CD14-positive monocyte (primary cell): ENCODE results near the gene CITED1. TPM values are rescaled to one million over a fixed set of nuclear protein-coding genes. Genes with fewer than 3 reads are reported as not detected.

Experiments
- DNase-seq, 3 donors: peaks; one replicate each; pipeline ENCODE4 v3.0.0-alpha.2; 2011 to 2022
- H2AFZ ChIP-seq: 2 replicates; pipeline ENCODE4 v1.6.0; 2012; ENCODE audit warnings: mild to moderate bottlenecking, low read depth, low read length, inconsistent platforms; ENCODE audit not compliant: insufficient read depth, poor library complexity, severe bottlenecking
- H3K27ac ChIP-seq, 2 donors: 1 replicate in 1 of 2; 2 replicates in 1 of 2; pipeline ENCODE4 v1.5.1; 2012 to 2013; ENCODE audit warnings: low read length in 2 of 2, control low read depth in 1 of 2, inconsistent platforms in 1 of 2, low read depth in 1 of 2, mild to moderate bottlenecking in 1 of 2
- H3K27me3 ChIP-seq, 2 donors: one replicate each; pipeline versions ENCODE4 v1.6.0 to v1.6.1; 2011 to 2013; ENCODE audit warnings: low read length in 2 of 2; ENCODE audit not compliant: control insufficient read depth in 2 of 2, insufficient read depth in 2 of 2
- H3K36me3 ChIP-seq, 2 donors: replicated peaks in 1 of 2; 1 replicate in 1 of 2; 2 replicates in 1 of 2; pipeline versions ENCODE4 v1.5.1 to v1.6.1; 2012 to 2013; ENCODE audit warnings: low read length in 2 of 2, control low read depth in 1 of 2, inconsistent platforms in 1 of 2, mild to moderate bottlenecking in 1 of 2; ENCODE audit not compliant: insufficient read depth in 2 of 2, control insufficient read depth in 1 of 2
- H3K4me1 ChIP-seq, 2 donors: 1 replicate in 1 of 2; 2 replicates in 1 of 2; pipeline versions ENCODE4 v1.5.1 to v1.6.1; 2012 to 2013; ENCODE audit warnings: low read length in 2 of 2, control low read depth in 1 of 2, inconsistent platforms in 1 of 2, mild to moderate bottlenecking in 1 of 2, moderate library complexity in 1 of 2; ENCODE audit not compliant: insufficient read depth in 2 of 2, control insufficient read depth in 1 of 2
- H3K4me2 ChIP-seq: replicated peaks from 2 replicates; pipeline ENCODE3; 2012; ENCODE audit warnings: low read length, moderate library complexity, mild to moderate bottlenecking; ENCODE audit not compliant: poor library complexity, severe bottlenecking; ENCODE audit errors: extremely low read depth
- H3K4me3 ChIP-seq, 3 experiments: fragments of 200-600 bp in 1 of 3; sonication (generic) in 1 of 3; replicated peaks in 1 of 3; 1 replicate in 2 of 3; 2 replicates in 1 of 3; pipeline ENCODE4 v1.5.1; 2011 to 2013; ENCODE audit warnings: low read length in 3 of 3, mild to moderate bottlenecking in 3 of 3, control low read depth in 2 of 3, low read depth in 2 of 3, inconsistent platforms in 1 of 3, moderate library complexity in 1 of 3
- H3K79me2 ChIP-seq: 2 replicates; pipeline ENCODE4 v1.6.0; 2012; ENCODE audit warnings: mild to moderate bottlenecking, control low read depth, inconsistent platforms, low read length, moderate library complexity; ENCODE audit not compliant: insufficient read depth
- H3K9ac ChIP-seq: 2 replicates; pipeline ENCODE4 v1.6.0; 2017; ENCODE audit warnings: low read length, mild to moderate bottlenecking; ENCODE audit not compliant: insufficient read depth, poor library complexity, severe bottlenecking
- H3K9me3 ChIP-seq, 2 donors: replicated peaks in 1 of 2; 1 replicate in 1 of 2; 2 replicates in 1 of 2; pipeline versions ENCODE4 v1.5.1 to v1.6.1; 2012 to 2013; ENCODE audit warnings: low read length in 2 of 2, control low read depth in 1 of 2; ENCODE audit not compliant: control insufficient read depth in 1 of 2, insufficient read depth in 1 of 2
- H4K20me1 ChIP-seq: 2 replicates; pipeline ENCODE4 v1.6.0; 2012; ENCODE audit warnings: mild to moderate bottlenecking, low read length, control low read depth, moderate library complexity; ENCODE audit not compliant: insufficient read depth
- H3K27ac Mint-ChIP-seq, 7 donors: one replicate each; pipeline ENCODE4 v1.8.0; 2020; ENCODE audit warnings: mild to moderate bottlenecking in 7 of 7, mixed read lengths in 7 of 7, moderate library complexity in 6 of 7, inconsistent platforms in 2 of 7
- H3K27me3 Mint-ChIP-seq, 3 donors: one replicate each; pipeline ENCODE4 v1.8.0; 2021 to 2022; ENCODE audit warnings: low read depth in 3 of 3, mild to moderate bottlenecking in 3 of 3, mixed read lengths in 3 of 3, moderate library complexity in 3 of 3, inconsistent platforms in 1 of 3
- H3K36me3 Mint-ChIP-seq, 2 donors: one replicate each; pipeline ENCODE4 v1.8.0; 2020; ENCODE audit warnings: mixed read lengths in 2 of 2, inconsistent platforms in 1 of 2, mild to moderate bottlenecking in 1 of 2
- H3K4me1 Mint-ChIP-seq: one replicate; pipeline ENCODE4 v1.8.0; 2020; ENCODE audit warnings: mild to moderate bottlenecking, mixed read lengths
- H3K4me3 Mint-ChIP-seq, 2 donors: one replicate each; pipeline ENCODE4 v1.8.0; 2020; ENCODE audit warnings: mild to moderate bottlenecking in 2 of 2, mixed read lengths in 2 of 2, moderate library complexity in 1 of 2
- H3K9me3 Mint-ChIP-seq, 7 donors: one replicate each; pipeline ENCODE4 v1.8.0; 2020 to 2022; ENCODE audit warnings: mixed read lengths in 7 of 7, mild to moderate bottlenecking in 6 of 7, moderate library complexity in 6 of 7, inconsistent platforms in 2 of 7
- CTCF ChIP-seq: fragments of 200-600 bp; IDR thresholded peaks from one replicate; pipeline ENCODE4 v1.8.0; 2022; ENCODE audit warnings: antibody characterized with exemption, mild to moderate bottlenecking
- WGBS: methylation state at CpG from one replicate; pipeline ENCODE4 v1.1.5; 2013; ENCODE audit warnings: missing lambda C conversion rate; ENCODE audit not compliant: insufficient coverage; 5-methylcytosine and 5-hydroxymethylcytosine counted together
- intact Hi-C, 2 donors: fragments of 100-400 bp; cut with micrococcal nuclease; formaldehyde crosslinking; loops; one replicate each; pipeline versions ENCODE4 v1.15.0 to v1.15.1; 2023
- polyA plus RNA-seq, 3 donors: library from polyadenylated mRNA; depleted of rRNA in 1 of 3; unstranded in 2 of 3; stranded (reverse) in 1 of 3; fragments of 300-500 nt in 2 of 3; fragments of >200 nt in 1 of 3; fragmentation: Illumina TruSeq in 2 of 3; gene quantifications; 1 replicate in 2 of 3; 2 replicates in 1 of 3; pipeline ENCODE4 v1.2.3, GENCODE V29; 2012 to 2021

The CITED1 gene
- polyA plus RNA-seq, 3 donors: 0.36 TPM; not detected in 2

GRCh38 chrX:72306085-72306801 lies 529 bp upstream of the CITED1 start:
- H3K27me3 Mint-ChIP-seq: peaks cover 63 to 85% (median 84%) of the 10 kb centered on the region in 3 donors
- intact Hi-C loops: no loop called here
- no peak for DNase-seq

GRCh38 chrX:72304877-72305276 lies 837 bp downstream of the CITED1 start:
- Histone ChIP-seq H3K9me3 (peaks cover 0 to 38% of the 10 kb centered on the region in 2 donors), H4K20me1 (no peaks in the 10 kb centered on the region), H3K27ac (no peak overlapping the region), H3K4me3 (peak overlapping the region in 1 of 3 experiments; percentile 69), H3K4me1 (peaks cover 38 to 42% of the 10 kb centered on the region in 2 donors), H3K9ac (no peak overlapping the region), H3K4me2 (peak overlapping the region; percentile 56), H2AFZ (peak overlapping the region; percentile 46), H3K36me3 (no peaks in the 10 kb centered on the region), H3K27me3 (peaks cover 68 to 82% of the 10 kb centered on the region in 2 donors), H3K79me2 (no peaks in the 10 kb centered on the region)
- peaks cover 6 to 10% of the 10 kb centered on the region in 2 donors for H3K36me3 Mint-ChIP-seq
- intact Hi-C loops: no loop called here
- TF ChIP-seq CTCF: no peak
- H3K9me3 Mint-ChIP-seq: peaks cover 0 to 16% (median 10%) of the 10 kb centered on the region in 7 donors
- H3K27ac Mint-ChIP-seq: no peak overlapping the region
- DNase-seq: no peak
- peaks cover 61 to 91% (median 87%) of the 10 kb centered on the region in 3 donors for H3K27me3 Mint-ChIP-seq
- 0% methylated on average over 1 of the region's 26 CpGs for WGBS
- H3K4me1 Mint-ChIP-seq: peaks cover 46% of the 10 kb centered on the region
- peak overlapping the region; percentile 84 to 91 for H3K4me3 Mint-ChIP-seq

More at GRCh38 chrX:72306085-72306801, 529 bp upstream of the CITED1 start:
- H3K36me3 ChIP-seq: no peaks in the 10 kb centered on the region
- TF ChIP-seq CTCF: no peak
- H3K9ac ChIP-seq: no peak overlapping the region
- peak overlapping the region; percentile 56 for H3K4me2 ChIP-seq
- peak overlapping the region; percentile 42 to 69 (median 43) for H3K4me3 ChIP-seq
- no peaks in the 10 kb centered on the region for H3K79me2 ChIP-seq
- H3K9me3 ChIP-seq: peaks cover 0 to 38% of the 10 kb centered on the region in 2 donors
- Mint-ChIP-seq H3K9me3 (peaks cover 0 to 16% (median 10%) of the 10 kb centered on the region in 7 donors), H3K36me3 (peaks cover 6 to 10% of the 10 kb centered on the region in 2 donors), H3K27ac (no peak overlapping the region), H3K4me3 (peak overlapping the region; percentile 85 to 92), H3K4me1 (peaks cover 46% of the 10 kb centered on the region)
- under 1% methylated on average over 49 of the region's 92 CpGs for WGBS
- no peaks in the 10 kb centered on the region for H4K20me1 ChIP-seq
- H2AFZ ChIP-seq: no peak overlapping the region
- no peak overlapping the region for H3K27ac ChIP-seq
- peaks cover 67 to 84% of the 10 kb centered on the region in 2 donors for H3K27me3 ChIP-seq
- H3K4me1 ChIP-seq: peaks cover 38 to 42% of the 10 kb centered on the region in 2 donors
